H7 (cell line): ENCODE measurements around the gene TBC1D14. TPM values are rescaled to one million over a fixed set of nuclear protein-coding genes. Genes with fewer than 3 reads are reported as not detected.

ENCODE experiments used
- DNase-seq: peaks from one replicate; pipeline ENCODE4 v3.0.0; 2012
- H3K27me3 ChIP-seq: 2 replicates; pipeline ENCODE4 v1.6.0; 2011; ENCODE audit warnings: mild to moderate bottlenecking, low read length; ENCODE audit not compliant: control insufficient read depth, insufficient read depth
- H3K36me3 ChIP-seq: replicated peaks from 2 replicates; pipeline ENCODE4 v1.5.1; 2011; ENCODE audit warnings: low read length; ENCODE audit not compliant: control insufficient read depth, insufficient read depth
- H3K4me3 ChIP-seq: 2 replicates; pipeline ENCODE4 v1.5.1; 2011; ENCODE audit warnings: low read depth, mild to moderate bottlenecking, control low read depth, low read length, moderate library complexity; ENCODE audit not compliant: insufficient read depth
- total RNA-seq: library from RNA; depleted of rRNA; stranded (reverse); fragments of >200 nt; shearing (Covaris generic); gene quantifications from 2 replicates; pipeline ENCODE4 v1.2.3, GENCODE V29; 2014

The TBC1D14 gene
- total RNA-seq, 1 experiment from 2014 or later: 55.8 TPM

GRCh38 chr4:7058792-7059191, 149.2 kb downstream of the TBC1D14 start:
- no peaks in the 10 kb centered on the region for H3K27me3 ChIP-seq
- no peak overlapping the region for H3K4me3 ChIP-seq
- DNase-seq: no peak
- H3K36me3 ChIP-seq: peaks cover 21% of the 10 kb centered on the region

DNA sequence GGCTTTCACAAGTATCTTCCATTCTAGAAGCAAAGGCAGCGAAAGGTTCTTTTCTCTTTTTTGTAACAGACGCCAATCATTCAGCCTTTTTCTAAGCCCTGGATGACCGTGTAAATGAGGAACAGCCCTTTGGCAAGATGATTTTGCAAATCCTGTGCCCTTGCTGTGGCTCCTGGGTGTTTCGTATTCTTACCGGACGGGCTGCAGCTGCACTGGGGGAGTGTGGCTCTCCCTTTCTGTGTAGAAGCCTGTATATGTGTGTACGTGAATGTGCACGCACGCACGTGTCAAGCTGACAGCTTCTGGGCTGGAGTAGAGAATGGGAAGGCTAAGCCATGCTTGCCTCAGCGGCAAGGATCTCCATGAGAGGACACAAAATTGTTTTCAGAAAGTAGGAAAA, 150.0 kb downstream of the TBC1D14 start:
- Histone ChIP-seq H3K36me3 (peaks cover 27% of the 10 kb centered on the region), H3K4me3 (no peak overlapping the region), H3K27me3 (no peaks in the 10 kb centered on the region)
- DNase-seq: no peak

- Histone ChIP-seq H3K27me3 (no peaks in the 10 kb centered on the region), H3K36me3 (peaks cover 28% of the 10 kb centered on the region), H3K4me3 (no peak overlapping the region)
- no peak for DNase-seq
Observed at GRCh38 chr4:7060346-7061150, 150.9 kb downstream of the TBC1D14 start.

DNA sequence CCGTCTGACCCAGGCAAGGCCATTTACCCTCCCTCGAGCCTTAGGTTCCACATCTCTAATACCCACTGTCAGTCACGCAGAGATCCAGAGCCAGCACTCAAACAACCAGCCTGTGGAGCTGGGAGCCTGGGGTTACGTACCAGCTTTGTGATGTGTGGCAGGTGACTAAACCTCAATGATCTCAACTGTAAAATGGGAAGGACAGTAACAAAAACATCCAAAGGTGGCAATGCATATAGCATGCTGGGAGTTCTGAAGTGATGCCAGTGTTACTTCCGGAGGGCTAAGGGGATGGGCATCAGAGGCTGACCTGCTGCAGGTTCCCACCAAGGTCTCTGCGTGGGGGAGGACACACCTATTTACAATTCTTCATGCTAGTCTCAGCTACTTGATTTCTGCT, 152.2 kb downstream of the TBC1D14 start:
- no peak for DNase-seq
- peaks cover 28% of the 10 kb centered on the region for H3K36me3 ChIP-seq

DNA sequence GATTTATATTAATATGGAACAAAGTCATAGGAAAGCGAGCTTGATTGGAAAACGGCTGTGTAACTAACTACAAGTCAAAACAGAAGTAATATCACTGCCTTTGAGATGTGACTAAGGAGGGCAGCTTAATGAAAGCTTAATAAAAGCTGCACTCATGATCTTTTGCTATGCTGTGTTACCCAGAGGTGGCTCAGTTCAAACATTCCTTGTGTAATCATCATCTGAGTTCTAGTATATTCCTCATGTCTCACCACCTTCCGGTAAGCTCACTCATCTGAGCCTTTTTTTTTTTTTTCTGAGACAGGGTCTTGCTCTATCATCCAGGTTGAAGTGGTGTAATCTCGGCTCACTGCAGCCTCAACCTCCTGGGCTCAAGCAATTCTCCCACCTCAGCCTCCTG, 153.2 kb downstream of the TBC1D14 start:
- Histone ChIP-seq H3K36me3 (peaks cover 28% of the 10 kb centered on the region), H3K4me3 (no peak overlapping the region), H3K27me3 (no peaks in the 10 kb centered on the region)
- no peak for DNase-seq

More for the DNA sequence above, 152.2 kb downstream of the TBC1D14 start:
- Histone ChIP-seq H3K27me3 (no peaks in the 10 kb centered on the region), H3K4me3 (no peak overlapping the region)

DNA sequence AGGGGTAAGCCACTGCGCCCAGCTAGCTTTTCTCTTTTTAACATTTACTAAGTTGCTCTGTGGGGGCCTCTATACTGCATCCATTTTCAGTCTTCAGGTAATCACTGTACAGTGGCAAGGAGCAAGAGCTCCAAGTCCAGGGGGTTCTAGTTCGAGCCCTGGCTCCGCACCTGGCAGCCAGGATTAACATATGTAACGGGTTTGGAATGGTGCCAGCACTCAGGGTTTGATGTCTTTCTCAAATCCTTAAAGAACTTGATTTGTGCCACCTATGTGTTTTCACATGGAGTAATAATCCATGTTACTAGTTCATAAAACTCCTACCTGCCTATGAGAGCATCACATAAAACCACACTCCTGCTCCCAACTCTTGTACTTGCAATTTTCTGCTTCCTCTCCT, 153.7 kb downstream of the TBC1D14 start:
- H3K4me3 ChIP-seq: no peak overlapping the region
- H3K36me3 ChIP-seq: peaks cover 28% of the 10 kb centered on the region
- no peaks in the 10 kb centered on the region for H3K27me3 ChIP-seq
- no peak for DNase-seq

DNA sequence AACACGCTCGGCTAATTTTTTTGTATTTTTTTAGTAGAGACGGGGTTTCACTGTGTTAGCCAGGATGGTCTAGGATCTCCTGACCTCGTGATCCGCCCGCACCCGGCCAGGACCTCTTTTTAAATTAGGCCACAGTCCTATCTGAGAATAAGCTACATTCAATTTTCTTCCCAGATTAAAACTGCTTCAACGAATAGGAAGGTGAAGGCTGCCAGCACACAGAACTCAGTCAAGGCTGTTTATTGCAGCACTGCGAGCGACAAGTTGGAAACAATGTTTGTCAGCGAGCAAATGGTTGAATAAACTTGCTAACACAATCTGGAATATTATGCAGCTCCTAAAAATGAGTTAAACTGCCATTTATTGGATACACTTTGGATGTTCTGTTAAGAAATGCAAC, 156.4 kb downstream of the TBC1D14 start:
- H3K4me3 ChIP-seq: no peak overlapping the region
- peaks cover 9% of the 10 kb centered on the region for H3K27me3 ChIP-seq
- no peak for DNase-seq
- peaks cover 26% of the 10 kb centered on the region for H3K36me3 ChIP-seq

DNA sequence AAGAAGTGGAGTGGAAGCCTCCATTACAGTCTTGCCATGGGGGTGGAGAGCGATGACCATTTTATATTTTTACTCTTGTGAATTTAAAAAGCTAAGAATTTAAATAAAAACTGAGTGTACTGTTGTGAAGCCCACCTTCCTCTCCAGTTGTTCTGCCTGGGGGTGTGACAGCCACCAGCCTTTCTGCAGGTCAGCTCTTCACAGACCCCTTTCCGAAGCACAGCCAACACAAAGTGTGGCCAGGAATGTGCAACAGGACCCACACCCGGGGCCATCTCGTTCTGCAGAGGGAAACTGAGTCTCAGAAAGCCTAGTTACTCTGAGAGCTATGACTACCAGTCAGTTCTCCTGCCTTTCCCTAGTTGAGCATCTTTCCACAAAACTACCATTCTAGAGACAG, 156.9 kb downstream of the TBC1D14 start:
- Histone ChIP-seq H3K36me3 (peaks cover 22% of the 10 kb centered on the region), H3K4me3 (no peak overlapping the region), H3K27me3 (peaks cover 11% of the 10 kb centered on the region)
- DNase-seq: no peak

DNA sequence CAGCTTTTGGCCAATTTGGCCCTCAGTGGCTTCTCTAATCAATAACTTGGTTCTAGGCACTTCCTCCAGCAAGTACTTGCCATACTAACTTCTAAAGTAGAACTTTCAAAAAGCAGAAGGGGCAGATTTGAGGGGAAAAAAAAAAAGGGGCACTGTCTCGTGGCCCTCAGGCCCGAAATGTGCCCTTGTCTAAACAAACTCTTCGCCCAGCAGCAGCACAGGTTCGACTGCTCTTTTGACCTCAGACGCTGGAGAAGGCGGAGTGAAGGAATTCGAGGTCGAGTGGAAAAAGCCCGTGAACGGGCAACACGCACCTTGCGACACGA, 157.5 kb downstream of the TBC1D14 start:
- H3K27me3 ChIP-seq: peaks cover 12% of the 10 kb centered on the region
- DNase-seq: no peak
- H3K4me3 ChIP-seq: peak overlapping the region; percentile 96
- H3K36me3 ChIP-seq: peaks cover 17% of the 10 kb centered on the region

GRCh38 chr4:7067452-7068278, 158.0 kb downstream of the TBC1D14 start, which contains the start of gene GRPEL1:
Gene GRPEL1 (minus strand): TSS chr4:7068064. CDS start chr4:7068032, 32 bp downstream.
- peak; percentile 99 for DNase-seq
- H3K36me3 ChIP-seq: peaks cover 15% of the 10 kb centered on the region
- H3K27me3 ChIP-seq: peaks cover 12% of the 10 kb centered on the region
- H3K4me3 ChIP-seq: peak within 1 kb of the TSS; percentile 96

DNA sequence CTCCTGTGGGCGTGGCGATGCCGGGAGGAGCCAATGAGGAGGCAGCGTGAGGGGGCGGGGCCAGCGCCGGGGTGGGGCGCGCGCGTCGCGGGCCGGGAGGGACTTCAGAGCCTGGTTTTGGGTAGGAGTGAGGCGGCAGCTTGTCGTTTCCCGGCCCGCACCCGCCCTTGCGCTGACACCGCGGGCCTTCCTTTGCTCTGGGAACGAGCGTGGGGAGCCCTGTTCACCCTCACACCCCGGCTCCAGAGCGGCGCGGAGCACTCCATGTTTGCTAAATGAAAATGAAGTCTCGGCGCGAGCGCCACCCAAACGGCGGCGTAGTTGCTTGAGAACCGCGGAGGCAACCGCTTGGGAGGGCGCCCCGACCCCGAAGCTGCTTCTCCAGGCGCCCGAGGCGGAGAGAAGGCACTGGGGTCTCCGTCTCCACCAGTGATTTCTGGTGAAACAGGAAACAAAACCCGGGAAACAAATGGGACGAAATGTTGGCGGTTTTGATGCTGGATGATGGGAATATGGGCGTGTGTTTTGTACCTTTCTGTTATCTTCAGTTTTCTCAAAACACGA, 158.7 kb downstream of the TBC1D14 start:
- H3K36me3 ChIP-seq: peaks cover 13% of the 10 kb centered on the region
- H3K27me3 ChIP-seq: peaks cover 12% of the 10 kb centered on the region
- DNase-seq: no peak
- H3K4me3 ChIP-seq: peak overlapping the region; percentile 75

DNA sequence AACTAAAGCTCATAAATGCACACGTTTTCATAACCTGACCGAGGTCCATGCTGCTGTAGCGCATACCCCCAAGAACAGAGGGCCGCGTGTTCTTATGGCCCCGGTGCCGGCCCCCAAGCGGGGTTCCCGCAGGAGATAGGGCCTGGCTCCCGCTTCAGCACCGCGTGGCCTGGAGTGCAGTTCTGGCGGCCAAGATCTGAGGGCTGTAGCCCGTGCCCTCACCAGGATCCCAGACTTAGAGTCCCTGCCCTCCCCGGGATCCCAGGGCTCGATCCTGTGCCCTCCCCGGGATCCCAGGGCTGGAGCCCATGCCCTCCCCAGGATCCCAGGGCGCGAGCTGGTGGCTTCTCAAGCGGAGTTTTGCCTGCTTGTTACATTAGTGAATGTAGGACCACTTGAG, 159.3 kb downstream of the TBC1D14 start:
- DNase-seq: peak; percentile 80
- peaks cover 12% of the 10 kb centered on the region for H3K27me3 ChIP-seq
- peak overlapping the region; percentile 75 for H3K4me3 ChIP-seq
- peaks cover 8% of the 10 kb centered on the region for H3K36me3 ChIP-seq

- Histone ChIP-seq H3K36me3 (no peaks in the 10 kb centered on the region), H3K27me3 (peaks cover 12% of the 10 kb centered on the region), H3K4me3 (no peak overlapping the region)
- peak; percentile 86 for DNase-seq
Observed at GRCh38 chr4:7070729-7071511, 161.3 kb downstream of the TBC1D14 start.

DNA sequence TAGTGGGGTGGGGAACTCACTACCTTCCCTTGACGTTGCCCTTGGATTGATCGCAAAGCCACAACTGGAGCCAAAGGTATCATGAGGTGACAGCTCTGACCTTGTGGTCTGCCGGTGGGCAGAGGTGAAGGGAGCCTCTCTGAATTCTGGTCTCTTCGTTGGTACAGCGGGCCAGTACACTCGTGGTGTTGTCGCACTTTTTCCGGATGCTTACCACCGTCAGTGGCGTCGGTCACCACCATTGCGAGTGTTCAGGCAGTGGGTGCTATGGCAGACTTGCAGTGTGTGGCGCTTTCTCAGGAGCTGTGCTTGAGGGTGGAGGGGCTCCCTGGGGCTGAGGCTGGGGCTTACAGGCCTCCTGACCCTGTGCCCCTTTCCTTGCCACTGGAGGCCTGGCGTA, 163.4 kb downstream of the TBC1D14 start:
- no peak overlapping the region for H3K4me3 ChIP-seq
- no peak for DNase-seq
- H3K27me3 ChIP-seq: peaks cover 12% of the 10 kb centered on the region
- no peaks in the 10 kb centered on the region for H3K36me3 ChIP-seq
